Gastroesophageal sphincter (tissue), 4 donors: ENCODE results near the gene CEACAM20. TPM values are rescaled to one million over a fixed set of nuclear protein-coding genes. Genes with fewer than 3 reads are reported as not detected.

Experiments
- ATAC-seq: fragments of 150-250 bp; one replicate; pipeline ENCODE4 v1.9.1; 2016; ENCODE audit warnings: mild to moderate bottlenecking, moderate library complexity
- H3K27ac ChIP-seq, 4 donors: fragments of 200-600 bp; sonication (generic) in 3 of 4; 1 replicate in 3 of 4; 2 replicates in 1 of 4; pipeline ENCODE4 v1.5.1; 2016 to 2019
- H3K27me3 ChIP-seq: fragments of 200-600 bp; sonication (generic); one replicate; pipeline ENCODE4 v1.5.1; 2019
- H3K36me3 ChIP-seq, 2 donors: fragments of 200-600 bp; sonication (generic); one replicate each; pipeline ENCODE4 v1.5.1; 2019; ENCODE audit warnings: control low read depth in 1 of 2
- H3K4me1 ChIP-seq, 3 donors: fragments of 200-600 bp; sonication (generic); 1 replicate in 2 of 3; 2 replicates in 1 of 3; pipeline ENCODE4 v1.5.1; 2016 to 2019; ENCODE audit warnings: control low read depth in 2 of 3
- H3K4me3 ChIP-seq, 2 donors: fragments of 200-600 bp; sonication (generic); one replicate each; pipeline ENCODE4 v1.5.1; 2019; ENCODE audit warnings: mild to moderate bottlenecking in 1 of 2, moderate library complexity in 1 of 2
- H3K9me3 ChIP-seq, 3 donors: fragments of 200-600 bp; sonication (generic); one replicate each; pipeline ENCODE4 v1.5.1; 2017 to 2019; ENCODE audit warnings: control low read depth in 2 of 3
- EP300 ChIP-seq: sonication (generic); formaldehyde crosslinking; IDR thresholded peaks from one replicate; pipeline ENCODE4 v1.6.1; 2017; ENCODE audit warnings: antibody characterized with exemption, mild to moderate bottlenecking
- POLR2A ChIP-seq, 2 donors: fragments of 450-650 bp; IDR thresholded peaks; one replicate each; pipeline ENCODE4 v1.6.1; 2017; ENCODE audit warnings: antibody characterized with exemption in 2 of 2, mild to moderate bottlenecking in 2 of 2, moderate library complexity in 1 of 2
- POLR2AphosphoS5 ChIP-seq: sonication (generic); formaldehyde crosslinking; IDR thresholded peaks from one replicate; pipeline ENCODE4 v1.6.1; 2017; ENCODE audit warnings: antibody characterized with exemption
- WGBS, 2 donors: methylation state at CpG; one replicate each; pipeline ENCODE4 v1.1.5; 2018; ENCODE audit warnings: low coverage in 1 of 2; 5-methylcytosine and 5-hydroxymethylcytosine counted together
- total RNA-seq, 4 donors: library from RNA; depleted of rRNA; stranded (reverse); fragments of >200 nt; gene quantifications; one replicate each; pipeline ENCODE4 v1.1.0, GENCODE V29; 2016
- TF ChIP-seq, protein P1 (sequence below), 4 experiments: fragments of 200-600 bp in 2 of 4; fragments of 450-650 bp in 2 of 4; sonication (generic) in 1 of 4; IDR thresholded peaks; one replicate each; pipeline ENCODE4 v1.5.1; 2017 to 2019; ENCODE audit warnings: antibody characterized with exemption in 4 of 4, mild to moderate bottlenecking in 2 of 4, moderate library complexity in 2 of 4

CEACAM20 gene
- total RNA-seq, 4 donors from 2014 or later, result not detected

DNA sequence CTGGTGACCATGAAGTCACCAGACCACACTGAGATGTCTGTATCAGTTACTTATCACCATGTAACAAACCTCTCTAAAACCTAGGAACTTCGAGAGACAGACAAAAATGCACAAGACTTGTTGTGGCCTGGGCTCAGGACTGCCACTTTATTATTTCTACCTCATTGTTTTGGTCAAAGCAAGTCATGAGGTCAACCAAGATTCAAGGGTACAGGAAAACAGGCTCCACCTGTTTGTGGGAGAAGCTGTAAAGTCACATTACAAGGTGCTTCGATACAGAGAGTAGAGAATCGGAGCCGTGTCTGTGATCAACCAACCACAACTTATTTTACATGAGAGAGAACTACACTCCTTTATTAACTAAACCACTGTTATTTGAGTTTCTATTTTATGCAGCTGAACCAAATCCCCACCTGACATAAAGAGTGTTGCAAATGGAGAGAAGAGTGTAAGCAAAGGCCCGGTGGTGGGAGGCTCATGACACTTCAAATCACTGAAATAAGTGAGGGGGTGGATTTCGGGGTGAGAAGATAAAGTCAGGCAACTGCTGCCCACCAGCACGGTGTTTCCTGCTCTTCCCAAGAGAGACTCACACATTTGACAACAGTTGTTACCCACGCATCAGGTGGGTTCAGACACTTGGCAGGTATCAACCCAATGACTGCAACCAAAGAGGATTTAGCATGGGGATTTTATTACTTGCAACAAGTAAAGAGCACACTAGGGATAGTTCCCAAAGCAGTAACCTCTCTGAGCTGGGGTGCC, 44.9 kb upstream of the CEACAM20 start:
- Histone ChIP-seq H3K4me1 (no peaks in the 10 kb centered on the region), H3K4me3 (no peak overlapping the region), H3K9me3 (no peaks in the 10 kb centered on the region), H3K27ac (no peak overlapping the region), H3K36me3 (no peaks in the 10 kb centered on the region), H3K27me3 (peaks cover 31% of the 10 kb centered on the region)
- TF ChIP-seq POLR2AphosphoS5, result no peak
- no peak for ATAC-seq
- WGBS, 2 donors, result 71 to 80% methylated on average over 6 to 7 of the region's 8 CpGs

DNA sequence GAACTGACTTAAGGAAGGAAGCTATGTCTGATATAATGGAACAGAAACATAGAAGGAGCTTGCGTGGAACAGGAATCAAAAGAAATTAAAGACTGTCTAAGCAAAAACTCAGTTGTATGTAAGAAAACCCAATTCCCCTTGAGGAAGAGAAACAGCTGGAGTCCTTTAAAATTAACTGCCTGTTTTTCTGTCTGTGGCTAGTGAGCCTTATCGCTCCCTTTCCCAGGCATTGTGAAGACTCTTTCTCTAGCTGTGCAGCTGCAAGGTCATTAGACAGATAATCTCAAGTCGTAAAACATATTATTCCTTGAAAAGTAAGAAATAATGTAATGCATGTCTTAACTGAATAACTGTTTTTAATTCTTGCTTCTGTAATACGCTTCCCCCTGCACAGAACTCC, 44.2 kb upstream of the CEACAM20 start:
- whole genome bisulfite sequencing, 2 donors, result 32 to 39% methylated on average over 4 of the region's 4 CpGs
- no peak for ATAC-seq
- H3K27ac ChIP-seq, result no peak overlapping the region

DNA sequence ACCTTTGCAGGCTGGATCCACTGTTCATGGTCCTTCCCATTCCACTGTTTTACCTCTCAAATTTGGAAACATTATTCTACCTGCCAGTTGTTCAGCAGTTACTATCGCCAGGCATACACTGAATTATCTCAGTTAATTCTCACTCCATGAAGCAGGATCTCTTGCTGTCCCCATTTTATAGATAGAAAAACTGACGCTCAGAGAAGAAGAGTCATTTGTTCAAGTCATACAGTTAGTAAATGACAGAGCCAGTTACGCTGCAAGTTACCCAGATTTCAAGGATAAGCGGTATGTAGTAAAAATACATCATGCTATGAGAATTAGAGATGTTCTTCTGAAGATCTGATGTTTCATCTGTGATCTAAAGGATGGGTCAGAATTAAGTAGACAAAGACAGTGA, 43.7 kb upstream of the CEACAM20 start:
- Histone ChIP-seq H3K36me3 (no peaks in the 10 kb centered on the region), H3K4me3 (no peak overlapping the region), H3K27me3 (peaks cover 42% of the 10 kb centered on the region), H3K9me3 (no peaks in the 10 kb centered on the region), H3K4me1 (no peaks in the 10 kb centered on the region), H3K27ac (no peak overlapping the region)
- WGBS, 2 donors, result 78 to 96% methylated on average over 2 to 4 of the region's 4 CpGs
- ATAC-seq, result no peak
- TF ChIP-seq POLR2AphosphoS5 (no peak), POLR2A (IDR thresholded peaks at IDR 0.05) (no peak), EP300 (no peak)
- TF ChIP-seq, protein P1, sequence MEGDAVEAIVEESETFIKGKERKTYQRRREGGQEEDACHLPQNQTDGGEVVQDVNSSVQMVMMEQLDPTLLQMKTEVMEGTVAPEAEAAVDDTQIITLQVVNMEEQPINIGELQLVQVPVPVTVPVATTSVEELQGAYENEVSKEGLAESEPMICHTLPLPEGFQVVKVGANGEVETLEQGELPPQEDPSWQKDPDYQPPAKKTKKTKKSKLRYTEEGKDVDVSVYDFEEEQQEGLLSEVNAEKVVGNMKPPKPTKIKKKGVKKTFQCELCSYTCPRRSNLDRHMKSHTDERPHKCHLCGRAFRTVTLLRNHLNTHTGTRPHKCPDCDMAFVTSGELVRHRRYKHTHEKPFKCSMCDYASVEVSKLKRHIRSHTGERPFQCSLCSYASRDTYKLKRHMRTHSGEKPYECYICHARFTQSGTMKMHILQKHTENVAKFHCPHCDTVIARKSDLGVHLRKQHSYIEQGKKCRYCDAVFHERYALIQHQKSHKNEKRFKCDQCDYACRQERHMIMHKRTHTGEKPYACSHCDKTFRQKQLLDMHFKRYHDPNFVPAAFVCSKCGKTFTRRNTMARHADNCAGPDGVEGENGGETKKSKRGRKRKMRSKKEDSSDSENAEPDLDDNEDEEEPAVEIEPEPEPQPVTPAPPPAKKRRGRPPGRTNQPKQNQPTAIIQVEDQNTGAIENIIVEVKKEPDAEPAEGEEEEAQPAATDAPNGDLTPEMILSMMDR (IDR thresholded peaks at IDR 0.05), result no peak

More for the DNA sequence above, 44.2 kb upstream of the CEACAM20 start:
- Histone ChIP-seq H3K9me3 (no peaks in the 10 kb centered on the region), H3K27me3 (peaks cover 38% of the 10 kb centered on the region), H3K36me3 (no peaks in the 10 kb centered on the region), H3K4me3 (no peak overlapping the region), H3K4me1 (no peaks in the 10 kb centered on the region)
- TF ChIP-seq POLR2A (IDR thresholded peaks at IDR 0.05) (no peak), POLR2AphosphoS5 (no peak), EP300 (no peak)
- TF ChIP-seq, protein P1 (IDR thresholded peaks at IDR 0.05), result no peak

DNA sequence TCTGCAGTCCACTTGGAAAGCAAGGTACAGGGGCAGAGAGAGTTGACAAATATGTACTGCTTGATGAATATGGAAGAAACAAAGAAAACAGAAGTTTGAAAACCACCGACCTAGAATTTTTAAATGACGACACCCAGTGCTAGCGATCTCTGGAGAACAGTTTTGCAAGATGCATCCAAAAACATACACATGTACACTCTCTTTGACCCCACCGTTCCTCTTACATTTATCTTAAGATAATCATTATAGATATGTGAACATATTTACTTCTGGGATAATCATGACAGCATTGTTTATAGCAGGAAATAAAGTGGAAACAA, 43.1 kb upstream of the CEACAM20 start:
- TF ChIP-seq, protein P1 (IDR thresholded peaks at IDR 0.05), result no peak
- TF ChIP-seq POLR2A (IDR thresholded peaks at IDR 0.05) (no peak), POLR2AphosphoS5 (no peak), EP300 (no peak)
- 56 to 72% methylated on average over 4 of the region's 4 CpGs for WGBS, 2 donors
- Histone ChIP-seq H3K4me1 (no peaks in the 10 kb centered on the region), H3K27me3 (peaks cover 48% of the 10 kb centered on the region), H3K9me3 (no peaks in the 10 kb centered on the region), H3K27ac (no peak overlapping the region), H3K36me3 (no peaks in the 10 kb centered on the region), H3K4me3 (no peak overlapping the region)
- no peak for ATAC-seq

DNA sequence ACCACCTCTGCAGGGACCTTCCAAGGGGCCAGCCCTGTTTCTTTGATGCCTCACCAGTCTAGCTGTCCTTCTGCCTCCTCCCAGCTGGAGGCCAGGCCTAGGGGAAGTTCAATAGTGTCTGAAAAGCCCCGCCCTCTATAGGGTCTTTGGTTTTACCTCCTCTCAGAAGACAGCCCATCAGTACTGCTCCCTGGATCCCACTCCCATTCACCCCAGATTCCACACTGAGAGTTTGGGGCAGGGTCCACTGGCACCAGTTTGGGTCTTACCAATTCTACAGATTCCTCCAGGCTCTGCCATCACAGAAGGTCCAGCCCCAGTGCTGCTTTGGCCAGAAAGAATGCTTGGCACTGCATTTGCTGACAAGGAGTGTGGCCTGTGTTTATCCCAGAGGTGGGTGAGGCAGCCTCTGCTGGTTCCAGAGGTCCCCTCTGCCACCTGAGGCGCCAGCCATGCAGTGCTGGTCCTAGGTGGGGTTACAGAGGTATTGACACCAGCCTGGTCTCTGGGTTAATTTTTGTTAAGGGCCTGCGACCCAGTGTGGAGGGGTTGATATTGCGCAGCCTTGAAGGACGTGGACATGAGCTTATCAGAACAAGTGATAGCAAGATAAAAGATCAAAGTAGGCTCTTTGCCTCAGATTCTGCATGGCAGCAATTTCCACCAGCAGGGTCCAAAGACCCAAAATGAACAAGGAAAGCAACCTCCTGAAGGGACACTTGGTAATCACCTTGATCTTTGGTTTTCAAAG, 42.5 kb upstream of the CEACAM20 start:
- 88 to 100% methylated on average over 1 to 4 of the region's 5 CpGs for WGBS, 2 donors
- no peak for TF ChIP-seq POLR2AphosphoS5
- Histone ChIP-seq H3K27me3 (peaks cover 53% of the 10 kb centered on the region), H3K27ac (no peak overlapping the region), H3K4me1 (no peaks in the 10 kb centered on the region), H3K9me3 (no peaks in the 10 kb centered on the region), H3K36me3 (no peaks in the 10 kb centered on the region), H3K4me3 (no peak overlapping the region)
- ATAC-seq, result no peak
